Activated gamma-delta T cell treated with Interleukin-2 at 50 U/mL for 16 hours (primary cell): ENCODE measurements around the gene CHRDL1.
"Not testable (repeated sequence)": the region's sequence is repeated elsewhere in the genome, so short reads cannot be mapped to it uniquely, and the experiment has no call there.

Source experiments
- DNase-seq: peaks from one replicate; pipeline ENCODE4 v3.0.0-alpha.2; 2020

Gene CHRDL1

GRCh38 chrX:110654280-110654679, 141.3 kb downstream of the CHRDL1 start:
- DNase-seq = not testable (repeated sequence)

DNA sequence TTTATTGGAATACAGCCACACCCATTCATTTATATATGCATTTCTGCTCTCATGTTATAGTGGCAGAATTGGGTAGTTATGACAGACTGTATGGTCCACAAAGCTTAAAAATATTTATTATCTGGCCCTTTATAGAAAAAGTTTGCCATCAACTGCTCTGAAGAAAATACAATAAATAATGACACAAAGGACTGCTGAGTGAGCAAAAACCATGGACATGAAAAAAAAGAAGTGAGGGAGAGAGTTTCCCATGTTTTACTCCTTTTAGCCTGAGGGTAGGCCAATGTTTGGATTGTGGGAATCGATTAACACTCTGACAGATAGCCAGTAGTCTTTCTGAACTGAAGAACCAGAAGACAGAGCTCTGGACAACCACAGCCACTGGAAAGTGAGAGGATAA, 149.2 kb downstream of the CHRDL1 start:
- DNase-seq = no peak
